Liver (tissue), 3 donors: ENCODE data around the gene CDH24.

Source experiments
- CTCF ChIP-seq: fragments of 150-350 bp; IDR thresholded peaks from 2 replicates; pipeline ENCODE4 v1.5.1; 2017; ENCODE audit warnings: improper control_type of control experiment, low read depth, low read length; ENCODE audit not compliant: missing input control
- REST ChIP-seq: IDR thresholded peaks from 2 replicates; pipeline ENCODE4 v1.6.1; 2016; ENCODE audit warnings: antibody characterized with exemption, mild to moderate bottlenecking
- SP1 ChIP-seq: IDR thresholded peaks from 2 replicates; pipeline ENCODE4 v1.6.1; 2018; ENCODE audit warnings: antibody characterized with exemption, mild to moderate bottlenecking
- TAF1 ChIP-seq: conservative IDR thresholded peaks from 2 replicates; pipeline ENCODE4 v1.6.1; 2016; ENCODE audit warnings: antibody characterized with exemption, mild to moderate bottlenecking
- donor health status: healthy.
- donor health status: healthy.

DNA sequence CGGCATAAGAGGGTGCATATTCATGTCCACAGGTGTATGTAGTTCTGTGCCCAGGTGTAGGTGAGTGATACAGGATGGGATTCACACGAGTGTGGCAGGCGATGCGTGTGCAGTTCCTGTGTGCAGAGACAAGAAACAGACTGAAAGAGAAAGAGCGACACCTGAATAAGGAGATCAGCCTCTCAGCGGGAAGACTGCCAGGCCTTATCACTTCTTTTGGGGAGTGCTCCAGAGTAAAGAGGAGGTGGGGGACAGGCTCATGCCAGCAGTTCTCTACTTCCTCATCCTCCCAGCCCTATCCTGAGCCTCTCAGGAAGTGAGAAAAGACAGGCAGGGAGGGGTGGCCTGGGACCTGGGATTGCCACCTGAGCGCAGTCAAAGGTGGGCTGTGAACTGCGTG, 12.5 kb downstream of the CDH24 start:
- TF ChIP-seq SP1 (no peak), REST (no peak), CTCF (no peak), TAF1 (no peak)
